ENCODE results near the gene HES5.

The HES5 gene

DNA sequence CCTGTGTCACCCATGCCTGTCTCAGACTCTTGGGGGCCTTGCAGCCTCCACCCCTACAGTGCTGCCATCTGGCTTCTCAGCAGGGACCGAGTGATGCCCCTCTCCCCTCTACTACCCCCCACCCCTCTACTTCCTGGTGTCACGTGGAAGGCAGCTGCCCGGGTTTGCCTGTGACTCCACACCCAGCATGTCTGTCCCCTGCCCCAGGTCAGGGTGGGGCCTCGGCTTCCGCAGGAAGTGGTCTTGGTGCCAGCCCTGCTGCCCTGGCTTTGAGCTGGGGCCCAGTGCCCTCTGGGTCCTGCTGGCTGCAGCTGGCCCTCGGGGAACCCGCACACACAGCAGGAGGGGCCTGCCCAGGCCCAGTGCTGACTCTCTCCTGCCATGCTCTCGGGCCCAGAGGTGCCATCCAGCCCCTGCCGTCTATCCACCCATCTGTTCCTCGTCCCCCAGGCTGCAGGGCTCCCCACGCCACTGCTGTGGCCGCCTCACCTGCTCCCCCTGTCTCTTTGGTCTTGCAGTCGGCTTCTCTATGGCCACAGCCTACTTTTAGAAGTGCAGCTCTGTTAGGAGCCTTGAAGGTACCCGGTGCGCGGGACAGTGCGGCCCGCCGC, 30.0 kb downstream of the HES5 start:
- no peak for DNase-seq

DNA sequence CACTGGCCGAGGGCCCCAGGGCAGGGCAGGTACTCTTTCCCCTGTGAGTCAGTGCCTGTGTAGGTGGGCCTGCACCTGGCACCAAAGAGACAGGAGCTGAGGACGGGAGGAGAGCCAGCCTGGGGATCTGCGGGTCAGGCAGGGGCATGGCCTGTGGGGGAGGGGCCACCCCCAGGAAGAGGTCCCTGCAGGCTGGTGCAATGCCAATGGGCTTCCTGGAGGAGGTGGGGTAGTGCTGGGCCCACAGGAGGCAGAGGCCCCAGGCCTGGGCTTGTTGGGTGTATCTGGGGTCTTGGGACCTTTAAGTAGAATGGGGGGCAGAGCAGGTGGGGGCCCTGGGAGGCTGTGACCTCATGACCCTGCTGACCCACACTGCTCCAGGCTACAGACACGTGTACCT, 30.8 kb downstream of the HES5 start:
- DNase-seq, result no peak

DNA sequence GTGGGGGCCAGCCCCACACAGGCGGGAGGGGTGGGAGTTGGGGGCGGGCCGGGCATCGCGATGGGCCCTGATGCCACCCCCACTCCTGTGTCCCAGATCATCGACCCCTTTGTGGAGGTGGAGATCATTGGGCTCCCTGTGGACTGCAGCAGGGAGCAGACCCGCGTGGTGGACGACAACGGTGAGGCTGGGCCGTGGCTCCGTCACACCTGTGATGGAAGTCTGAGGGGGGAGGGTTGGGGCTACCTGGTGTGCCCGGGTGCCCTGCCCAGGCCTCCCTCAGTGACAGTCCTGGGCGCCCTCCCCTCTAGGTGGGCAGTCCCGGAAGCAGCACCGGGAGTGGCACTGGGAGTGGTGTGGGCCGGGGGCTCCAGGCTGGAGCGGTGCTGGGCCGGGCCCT, 31.4 kb downstream of the HES5 start:
- DNase-seq, result no peak

DNA sequence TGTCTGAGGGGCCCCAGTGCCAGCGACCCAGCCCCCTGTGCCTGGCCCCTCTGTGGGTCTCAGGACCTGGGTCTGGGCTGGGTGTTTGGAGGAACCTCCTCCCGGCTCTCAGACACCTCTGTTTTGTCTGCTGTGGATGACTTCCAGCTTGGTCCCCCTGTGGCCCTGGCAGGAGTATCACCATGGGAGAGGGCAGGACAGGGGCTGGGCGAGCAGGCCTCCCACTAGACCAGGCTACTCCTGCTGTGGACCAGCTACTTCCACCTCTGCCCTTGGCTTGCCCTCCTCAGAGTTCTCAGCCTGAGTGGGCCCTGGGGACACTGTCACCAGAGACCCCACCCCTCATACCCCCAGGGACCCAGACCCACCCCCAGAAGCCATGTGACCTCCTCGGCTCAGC, 32.2 kb downstream of the HES5 start:
- DNase-seq, result no peak

DNA sequence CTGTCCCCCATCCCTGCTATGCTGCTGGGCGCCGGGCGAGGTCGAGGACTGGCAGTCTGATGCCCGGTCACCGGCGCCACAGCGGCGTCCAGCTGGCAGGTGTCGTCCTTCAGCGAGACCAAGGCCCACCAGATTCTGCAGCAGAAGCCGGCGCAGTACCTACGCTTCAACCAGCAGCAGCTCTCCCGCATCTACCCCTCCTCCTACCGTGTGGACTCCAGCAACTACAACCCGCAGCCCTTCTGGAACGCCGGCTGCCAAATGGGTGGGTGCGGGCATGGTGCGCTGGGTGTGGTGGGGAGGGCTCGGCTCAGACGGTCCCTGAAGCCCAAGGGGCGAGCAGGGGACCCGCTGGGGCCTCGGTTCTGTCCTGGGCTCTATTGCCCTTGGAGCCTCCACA, 33.3 kb downstream of the HES5 start:
- no peak for DNase-seq

DNA sequence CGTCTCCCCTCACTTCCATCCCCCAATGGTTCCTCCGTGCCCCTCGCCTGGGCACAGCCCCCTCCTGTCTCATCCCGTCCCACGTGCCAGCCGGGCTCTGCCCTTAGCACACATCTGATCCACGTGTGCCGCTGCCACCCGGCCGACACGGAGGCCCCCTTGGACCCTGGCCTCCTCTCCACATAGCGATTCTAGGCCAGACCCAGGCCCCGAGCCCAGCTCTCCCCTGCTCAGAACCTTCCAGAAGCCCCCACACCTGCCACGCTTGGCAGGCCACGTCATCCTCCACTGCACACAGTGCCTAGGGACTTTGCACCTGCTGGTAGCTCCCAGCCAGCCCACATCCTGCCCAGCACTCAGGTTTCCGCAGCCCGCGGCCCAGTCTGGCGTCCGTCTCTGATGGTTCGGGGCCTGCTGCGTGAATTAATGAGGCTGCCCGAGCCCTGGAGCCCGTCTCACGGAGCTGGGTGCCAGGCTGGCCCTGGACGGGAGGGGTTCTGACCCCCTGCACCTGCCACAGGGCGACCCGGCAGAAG, 33.9 kb downstream of the HES5 start:
- DNase-seq, result no peak

- DNase-seq, result no peak
Measured at GRCh38 chr1:2495546-2495945, 34.5 kb downstream of the HES5 start.

DNA sequence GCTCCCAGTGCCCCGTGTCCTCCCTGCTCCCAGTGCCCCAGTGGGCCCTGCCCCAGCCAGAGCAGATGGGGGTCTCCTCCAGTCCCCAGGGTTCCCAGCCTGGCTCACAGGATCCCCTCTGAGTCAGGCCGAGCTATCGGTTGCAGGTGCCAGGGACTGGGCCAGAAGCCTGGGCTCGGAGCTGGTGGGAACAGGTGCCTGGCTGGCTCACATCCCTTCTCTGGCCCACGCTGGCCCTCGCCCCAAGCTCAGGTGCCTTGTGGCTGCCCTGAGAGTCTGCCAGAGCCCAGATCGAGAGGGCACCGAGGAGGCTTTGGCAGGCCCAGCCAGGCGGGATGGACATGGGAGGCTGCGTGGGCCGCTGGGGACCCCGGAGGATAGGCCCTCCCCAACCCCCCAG, 35.0 kb downstream of the HES5 start:
- DNase-seq, result no peak

GRCh38 chr1:2494323-2494693, 35.8 kb downstream of the HES5 start:
- no peak for DNase-seq

GRCh38 chr1:2493691-2494322, 36.3 kb downstream of the HES5 start:
- DNase-seq, result no peak

GRCh38 chr1:2493218-2493617, 36.8 kb downstream of the HES5 start:
- no peak for DNase-seq

- no peak for DNase-seq
Measured at GRCh38 chr1:2492091-2492490, 38.0 kb downstream of the HES5 start.

GRCh38 chr1:2489615-2490014, 40.4 kb downstream of the HES5 start:
- DNase-seq, result no peak

GRCh38 chr1:2488688-2489087, 41.4 kb downstream of the HES5 start:
- DNase-seq, result no peak

DNA sequence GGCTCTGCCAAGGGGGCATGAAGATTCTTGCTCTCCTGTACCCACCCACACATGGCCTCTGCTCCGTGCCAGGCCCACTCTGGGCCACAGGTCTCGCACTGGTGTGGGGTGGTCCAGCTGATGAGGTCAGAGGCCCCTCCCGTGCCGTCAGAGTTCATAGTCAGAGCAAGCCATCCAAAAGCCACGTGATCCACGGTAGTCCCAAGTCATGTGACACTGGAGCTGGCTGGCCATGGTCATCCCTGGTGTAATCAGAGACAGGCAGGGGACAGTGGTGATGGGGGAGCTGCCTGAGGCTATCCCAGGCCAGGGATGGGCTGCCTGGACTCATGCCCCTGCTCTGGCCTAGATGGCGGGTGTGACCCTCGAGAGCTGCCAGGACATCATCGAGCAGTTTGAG, 43.5 kb downstream of the HES5 start:
- no peak for DNase-seq

DNA sequence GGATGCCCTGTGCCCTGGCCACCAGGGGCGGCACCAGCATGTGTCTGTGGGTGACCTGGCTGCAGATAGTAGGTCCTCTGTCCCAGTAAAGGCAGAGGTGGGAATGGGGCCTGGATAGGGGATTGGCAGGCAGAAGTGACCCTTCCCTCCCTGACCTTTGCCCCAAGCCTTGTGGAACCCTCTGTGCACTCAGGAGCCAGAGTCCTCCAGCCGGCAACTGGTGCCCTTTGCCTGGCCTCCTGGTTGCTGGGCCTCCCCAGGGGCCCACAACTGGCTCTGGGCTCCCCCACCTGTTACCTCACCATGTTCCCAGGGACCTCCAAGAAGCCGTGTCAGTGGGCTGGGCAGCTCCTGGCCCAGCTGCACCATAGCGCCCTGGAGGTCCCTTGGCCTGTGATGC, 44.0 kb downstream of the HES5 start:
- no peak for DNase-seq

GRCh38 chr1:2483970-2484369, 46.1 kb downstream of the HES5 start:
- DNase-seq, result no peak

DNA sequence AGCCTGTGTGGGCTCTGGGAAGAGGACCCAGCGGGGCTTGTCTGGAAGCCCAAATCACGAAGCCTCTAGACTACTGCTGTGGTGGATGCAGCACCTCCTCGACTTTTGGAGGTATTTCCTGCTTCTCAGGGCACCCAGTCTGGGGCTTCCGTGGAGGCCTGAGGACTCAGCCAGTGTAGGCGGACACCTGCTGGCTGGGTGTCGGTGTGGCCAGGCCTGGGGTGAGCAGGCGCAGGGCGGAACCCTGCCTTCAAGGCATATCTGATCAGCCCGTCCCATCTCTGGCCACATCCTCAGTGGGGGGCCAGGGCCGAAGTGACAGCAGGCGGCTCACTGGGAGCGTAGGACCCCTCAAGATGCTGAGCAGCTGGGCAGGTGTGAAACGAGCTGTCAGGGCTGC, 47.0 kb downstream of the HES5 start:
- no peak for DNase-seq

- no peak for DNase-seq
Measured at GRCh38 chr1:2482588-2482987, 47.5 kb downstream of the HES5 start.

DNA sequence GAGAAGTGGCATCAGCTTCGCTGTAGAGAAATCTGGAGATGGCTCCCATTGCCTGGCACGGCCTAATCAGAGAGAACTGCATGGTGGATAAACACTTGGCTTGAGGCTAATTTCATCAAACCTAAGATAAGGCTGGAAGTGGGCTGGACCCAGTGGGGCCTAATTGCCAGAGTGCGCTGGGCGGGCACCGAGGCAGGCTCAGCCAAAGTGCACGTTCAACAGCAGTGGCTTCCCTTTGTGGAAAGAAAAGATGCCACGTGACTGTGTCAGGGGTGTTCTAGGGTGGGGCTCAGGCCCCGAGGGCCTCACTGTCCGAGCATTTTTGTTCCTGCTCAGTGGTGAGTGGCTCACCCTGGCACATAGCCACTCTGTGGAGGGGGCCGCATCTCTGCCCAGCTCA, 48.2 kb downstream of the HES5 start:
- no peak for DNase-seq

- no peak for DNase-seq
Measured at GRCh38 chr1:2480986-2481364, 49.1 kb downstream of the HES5 start.

- DNase-seq, result no peak
Measured at GRCh38 chr1:2480236-2480985, 49.7 kb downstream of the HES5 start.

GRCh38 chr1:2479618-2480017, 50.4 kb downstream of the HES5 start:
- DNase-seq, result no peak

DNA sequence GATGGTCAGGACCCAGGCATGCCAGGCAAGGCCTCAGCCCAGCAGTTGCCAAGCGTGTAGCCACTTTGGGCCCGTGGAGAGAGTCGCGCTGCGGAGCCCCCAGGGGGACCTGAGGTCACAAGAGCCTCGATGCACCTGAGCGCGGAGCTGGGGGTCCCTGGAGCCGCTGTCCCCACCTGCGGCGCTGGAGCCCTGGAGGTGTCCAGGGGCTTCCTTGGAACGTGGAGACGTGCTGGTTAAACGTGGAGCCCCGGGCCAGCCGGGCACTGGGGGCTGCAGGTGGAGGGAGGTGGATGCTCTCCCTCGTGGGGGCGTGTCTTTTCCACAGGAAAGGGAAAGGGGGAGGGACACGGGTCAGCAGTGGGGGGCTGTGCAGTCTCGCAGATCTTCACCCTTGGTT, 50.9 kb downstream of the HES5 start:
- no peak for DNase-seq

Data from SIG-M5 (cell line).